Adipocyte (in vitro differentiated cells): Measurements from ENCODE around the gene KBTBD4.
"Not testable (repeated sequence)": the region's sequence is repeated elsewhere in the genome, so short reads cannot be mapped to it uniquely, and the experiment has no call there.

Experiments
- DNase-seq: peaks from one replicate; pipeline ENCODE4 v3.0.0-alpha.2; 2015; ENCODE audit warnings: low read depth
- H3K27me3 ChIP-seq: replicated peaks from 2 replicates; pipeline ENCODE4 v1.7.0; 2013; ENCODE audit warnings: mild to moderate bottlenecking, low read length, moderate library complexity; ENCODE audit not compliant: control insufficient read depth, insufficient read depth
- H3K36me3 ChIP-seq: 2 replicates; pipeline ENCODE4 v1.7.0; 2013; ENCODE audit warnings: low read length, mild to moderate bottlenecking, moderate library complexity; ENCODE audit not compliant: control insufficient read depth, insufficient read depth, severe bottlenecking
- H3K4me1 ChIP-seq: 2 replicates; pipeline ENCODE4 v1.7.0; 2013; ENCODE audit warnings: mild to moderate bottlenecking, low read length, moderate library complexity; ENCODE audit not compliant: control insufficient read depth, insufficient read depth
- H3K4me3 ChIP-seq: 2 replicates; pipeline ENCODE4 v1.7.0; 2013; ENCODE audit warnings: mild to moderate bottlenecking, low read length, moderate library complexity
- H3K9ac ChIP-seq: 2 replicates; pipeline ENCODE4 v1.7.0; 2013; ENCODE audit warnings: mild to moderate bottlenecking, low read length, moderate library complexity
- H3K9me3 ChIP-seq: 2 replicates; pipeline ENCODE4 v1.7.0; 2013; ENCODE audit warnings: mild to moderate bottlenecking, low read length, moderate library complexity; ENCODE audit not compliant: control insufficient read depth

KBTBD4 gene

GRCh38 chr11:47570651-47571356, 8.0 kb downstream of the KBTBD4 start:
- no peaks in the 10 kb centered on the region for H3K9me3 ChIP-seq
- no peak overlapping the region for H3K4me3 ChIP-seq
- DNase-seq: no peak
- H3K4me1 ChIP-seq: peaks cover 38% of the 10 kb centered on the region
- no peaks in the 10 kb centered on the region for H3K27me3 ChIP-seq
- peak overlapping the region; percentile 9 for H3K9ac ChIP-seq
- peaks cover 42% of the 10 kb centered on the region for H3K36me3 ChIP-seq

GRCh38 chr11:47569646-47570045, 9.1 kb downstream of the KBTBD4 start:
- Histone ChIP-seq H3K27me3 (no peaks in the 10 kb centered on the region), H3K36me3 (peaks cover 39% of the 10 kb centered on the region), H3K9ac (no peak overlapping the region)

GRCh38 chr11:47566149-47566698, 12.5 kb downstream of the KBTBD4 start:
- Histone ChIP-seq H3K27me3 (no peaks in the 10 kb centered on the region), H3K4me1 (peaks cover 26% of the 10 kb centered on the region), H3K36me3 (peaks cover 8% of the 10 kb centered on the region), H3K9me3 (no peaks in the 10 kb centered on the region), H3K9ac (peak overlapping the region; percentile 98), H3K4me3 (peak overlapping the region; percentile 97)
- DNase-seq: no peak

More at GRCh38 chr11:47569646-47570045, 9.1 kb downstream of the KBTBD4 start:
- Histone ChIP-seq H3K4me3 (no peak overlapping the region), H3K4me1 (peaks cover 42% of the 10 kb centered on the region), H3K9me3 (no peaks in the 10 kb centered on the region)
- no peak for DNase-seq

GRCh38 chr11:47565340-47566148, 13.2 kb downstream of the KBTBD4 start, which contains the start of gene PTPMT1:
TSS of gene PTPMT1 (plus strand) at chr11:47565599. CDS start at chr11:47565623, 24 bp downstream.
- H3K4me3 ChIP-seq: peak within 1 kb of the TSS; percentile 97
- H3K4me1 ChIP-seq: peaks cover 21% of the 10 kb centered on the region
- DNase-seq: peak; percentile 90
- H3K36me3 ChIP-seq: peaks cover 8% of the 10 kb centered on the region
- H3K9me3 ChIP-seq: no peaks in the 10 kb centered on the region
- H3K9ac ChIP-seq: peak within 1 kb of the TSS; percentile 98
- no peaks in the 10 kb centered on the region for H3K27me3 ChIP-seq

GRCh38 chr11:47564933-47565339, 13.8 kb downstream of the KBTBD4 start:
- DNase-seq: no peak
- Histone ChIP-seq H3K9me3 (no peaks in the 10 kb centered on the region), H3K9ac (peak overlapping the region; percentile 98), H3K27me3 (no peaks in the 10 kb centered on the region), H3K4me3 (peak overlapping the region; percentile 97), H3K4me1 (peaks cover 21% of the 10 kb centered on the region), H3K36me3 (peaks cover 6% of the 10 kb centered on the region)

- peaks cover 21% of the 10 kb centered on the region for H3K4me1 ChIP-seq
- H3K9me3 ChIP-seq, DNase-seq, H3K36me3 ChIP-seq, H3K27me3 ChIP-seq: not testable (repeated sequence)
- peak overlapping the region; percentile 97 for H3K4me3 ChIP-seq
- peak overlapping the region; percentile 98 for H3K9ac ChIP-seq
These were observed 14.4 kb downstream of the KBTBD4 start for GRCh38 chr11:47564366-47564765.

- DNase-seq: not testable (repeated sequence)
These were observed 16.4 kb downstream of the KBTBD4 start for GRCh38 chr11:47562393-47562792.

GRCh38 chr11:47560426-47560825, 18.3 kb downstream of the KBTBD4 start:
- Histone ChIP-seq H3K9ac (no peak overlapping the region), H3K9me3 (no peaks in the 10 kb centered on the region), H3K4me1 (peaks cover 14% of the 10 kb centered on the region), H3K36me3 (no peaks in the 10 kb centered on the region), H3K27me3 (no peaks in the 10 kb centered on the region), H3K4me3 (no peak overlapping the region)
- DNase-seq: peak; percentile 80

More at GRCh38 chr11:47562393-47562792, 16.4 kb downstream of the KBTBD4 start:
- H3K9ac ChIP-seq, H3K9me3 ChIP-seq, H3K36me3 ChIP-seq, H3K27me3 ChIP-seq, H3K4me3 ChIP-seq: not testable (repeated sequence)
- peaks cover 21% of the 10 kb centered on the region for H3K4me1 ChIP-seq

- Histone ChIP-seq H3K36me3 (no peaks in the 10 kb centered on the region), H3K27me3 (no peaks in the 10 kb centered on the region), H3K4me3 (no peak overlapping the region), H3K9ac (no peak overlapping the region), H3K9me3 (no peaks in the 10 kb centered on the region), H3K4me1 (peaks cover 9% of the 10 kb centered on the region)
- DNase-seq: no peak
These were observed 20.1 kb downstream of the KBTBD4 start for GRCh38 chr11:47558695-47559094.

GRCh38 chr11:47557004-47557403, 21.8 kb downstream of the KBTBD4 start:
- not testable (repeated sequence) for H3K9ac ChIP-seq, DNase-seq, H3K9me3 ChIP-seq, H3K27me3 ChIP-seq, H3K4me1 ChIP-seq, H3K4me3 ChIP-seq, H3K36me3 ChIP-seq

GRCh38 chr11:47553406-47553743, 25.4 kb downstream of the KBTBD4 start:
- Histone ChIP-seq H3K4me1 (peaks cover 14% of the 10 kb centered on the region), H3K9ac (peak overlapping the region; percentile 99), H3K9me3 (no peaks in the 10 kb centered on the region), H3K4me3 (peak overlapping the region; percentile 92), H3K36me3 (no peaks in the 10 kb centered on the region), H3K27me3 (no peaks in the 10 kb centered on the region)
- no peak for DNase-seq
